Measurements from ENCODE around the gene FIBCD1. TPM values are rescaled to one million over a fixed set of nuclear protein-coding genes. Genes with fewer than 3 reads are reported as not detected.
A peak's percentile ranks its signal among the peaks of the same experiment; 100 is the strongest.
"Not testable (repeated sequence)": the region's sequence is repeated elsewhere in the genome, so short reads cannot be mapped to it uniquely, and the experiment has no call there.

The FIBCD1 gene
- total RNA-seq, 1 donor from 2014 or later: not detected

DNA sequence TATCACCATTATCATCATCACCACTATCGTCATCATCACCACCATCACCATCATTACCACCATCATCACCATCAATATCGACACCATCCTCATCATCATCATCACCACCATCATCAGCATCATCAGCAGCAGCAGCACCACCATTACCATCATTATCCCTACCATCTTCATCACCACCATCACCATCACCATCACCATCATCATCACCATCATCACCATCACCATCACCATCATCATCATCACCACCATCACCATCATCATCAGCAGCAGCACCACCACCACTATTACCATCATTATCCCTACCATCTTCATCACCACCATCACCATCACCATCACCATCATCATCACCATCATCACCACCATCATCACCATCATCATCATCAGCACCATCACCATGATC, 15.9 kb upstream of the FIBCD1 start:
- not testable (repeated sequence) for DNase-seq

DNA sequence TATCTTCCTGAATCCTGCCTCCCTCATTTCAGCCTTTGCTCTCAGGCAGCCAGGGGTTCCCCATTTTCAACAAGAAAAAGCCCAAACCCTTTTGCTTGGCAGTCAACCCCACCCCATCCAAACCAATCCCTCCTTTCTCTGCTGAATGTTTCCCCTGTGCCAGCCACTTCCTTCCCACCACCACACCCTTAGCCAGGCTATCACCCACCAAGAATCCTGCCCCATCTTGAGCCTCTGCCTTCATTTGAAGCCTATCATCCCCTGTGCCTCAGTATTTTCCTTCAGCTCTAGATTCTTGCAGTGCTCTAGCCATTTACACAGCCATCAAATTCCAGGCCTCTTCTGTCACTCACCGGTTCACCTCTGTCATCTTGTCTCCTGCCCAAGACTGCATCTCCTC, 15.3 kb upstream of the FIBCD1 start:
- no peak for DNase-seq

DNA sequence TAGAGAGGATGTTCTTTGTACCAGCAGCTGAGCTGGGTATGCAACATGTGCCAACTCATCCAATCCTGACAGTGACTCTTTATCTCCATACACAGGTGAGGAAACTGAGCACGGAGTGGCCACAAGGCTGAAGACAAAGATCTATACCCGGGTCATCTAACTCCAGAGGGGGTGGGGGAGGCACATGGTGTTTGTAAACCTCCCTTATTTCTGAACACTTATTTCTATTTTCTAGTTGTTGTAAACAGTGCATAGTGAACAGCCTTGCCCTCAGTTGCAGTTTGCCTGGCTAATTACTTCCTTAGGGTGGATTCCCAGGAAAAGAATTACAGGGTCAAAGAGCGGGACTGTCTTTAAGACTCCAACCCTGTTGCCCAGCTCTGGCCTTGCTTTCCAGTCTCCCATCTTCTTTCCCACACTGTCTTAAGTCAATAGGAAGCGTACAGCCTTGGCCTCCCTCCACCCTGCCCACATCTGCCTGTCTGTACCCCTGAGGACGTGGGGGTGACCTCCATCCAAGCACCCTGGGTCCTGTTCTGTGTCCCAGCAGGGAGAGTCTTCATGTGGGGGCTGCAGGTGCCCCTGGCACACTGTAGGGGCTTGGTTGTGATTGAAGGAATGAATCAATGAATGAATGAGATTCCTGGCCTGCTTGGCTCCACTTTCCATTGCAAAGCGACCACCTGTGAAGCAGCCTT, 13.2 kb upstream of the FIBCD1 start:
- DNase-seq: no peak

DNA sequence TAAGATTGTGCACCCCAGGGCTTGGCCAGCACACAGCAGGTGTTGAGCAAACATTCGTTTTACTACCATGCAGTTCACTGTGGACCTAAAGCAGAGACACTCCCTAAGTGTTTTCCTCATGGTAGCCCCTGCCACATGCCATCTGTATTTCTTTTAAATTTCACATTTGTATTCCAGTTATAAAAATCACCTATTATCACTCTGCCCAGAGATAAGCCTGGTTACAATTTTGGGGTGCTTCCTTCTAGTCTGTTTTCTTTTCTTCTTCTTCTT, 10.9 kb upstream of the FIBCD1 start:
- DNase-seq: no peak

DNA sequence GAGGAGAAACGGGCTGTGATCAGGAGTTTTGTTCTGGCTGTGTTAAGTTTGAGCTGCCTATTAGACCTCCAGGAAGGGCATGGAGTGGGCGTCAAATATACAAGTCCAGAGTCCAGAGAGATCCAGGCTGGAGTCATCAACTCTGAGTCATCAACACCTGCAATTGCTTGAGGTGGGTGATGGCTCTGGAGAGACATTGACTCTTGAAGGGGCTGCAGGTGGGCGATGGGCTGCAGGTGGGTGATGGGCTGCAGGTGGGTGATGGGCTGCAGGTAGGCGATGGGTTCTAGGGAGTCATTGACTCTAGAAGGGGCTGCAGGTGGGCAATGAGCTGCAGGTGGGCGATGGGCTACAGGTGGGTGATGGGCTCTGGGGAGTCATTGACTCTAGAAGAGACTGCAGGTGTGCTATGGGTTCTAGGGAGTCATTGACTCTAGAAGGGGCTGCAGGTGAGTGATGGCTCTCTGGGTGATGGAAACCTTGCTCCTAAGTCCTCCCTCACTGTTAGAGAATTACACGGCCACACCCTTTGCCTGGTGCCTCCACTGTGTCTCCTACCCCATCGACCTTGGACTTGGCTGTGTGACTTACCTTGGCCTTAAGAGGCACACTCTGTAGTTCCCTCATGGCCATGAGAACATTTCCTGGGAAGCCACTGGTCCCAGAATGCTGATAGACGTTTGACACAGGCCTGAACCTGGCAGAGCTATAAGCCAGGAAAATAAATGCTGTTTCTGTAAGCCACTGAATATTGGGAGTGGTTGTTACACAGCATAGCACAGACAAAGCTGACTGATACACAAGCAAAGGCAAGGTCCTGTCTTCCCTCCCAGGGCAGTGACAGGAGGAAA, 10.4 kb upstream of the FIBCD1 start:
- no peak for DNase-seq

DNA sequence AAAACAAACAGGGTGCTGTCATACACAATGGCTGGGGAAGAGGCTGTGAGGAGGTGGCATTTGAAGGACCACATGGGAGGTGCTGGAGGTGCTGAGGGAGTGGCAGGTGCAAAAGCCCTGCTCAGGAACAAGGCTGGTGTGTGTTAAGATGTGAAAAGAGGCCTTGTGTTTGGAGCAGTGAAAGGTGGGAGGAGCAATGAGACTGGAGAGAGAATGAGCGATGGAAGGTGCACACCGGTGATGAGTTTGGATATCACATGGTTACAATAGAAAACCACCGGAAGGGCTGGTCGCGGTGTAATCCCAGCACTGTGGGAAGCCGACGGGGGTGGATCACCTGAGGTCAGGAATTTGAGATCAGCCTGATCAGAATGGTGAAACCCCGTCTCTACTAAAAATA, 9.2 kb upstream of the FIBCD1 start:
- no peak for DNase-seq

DNA sequence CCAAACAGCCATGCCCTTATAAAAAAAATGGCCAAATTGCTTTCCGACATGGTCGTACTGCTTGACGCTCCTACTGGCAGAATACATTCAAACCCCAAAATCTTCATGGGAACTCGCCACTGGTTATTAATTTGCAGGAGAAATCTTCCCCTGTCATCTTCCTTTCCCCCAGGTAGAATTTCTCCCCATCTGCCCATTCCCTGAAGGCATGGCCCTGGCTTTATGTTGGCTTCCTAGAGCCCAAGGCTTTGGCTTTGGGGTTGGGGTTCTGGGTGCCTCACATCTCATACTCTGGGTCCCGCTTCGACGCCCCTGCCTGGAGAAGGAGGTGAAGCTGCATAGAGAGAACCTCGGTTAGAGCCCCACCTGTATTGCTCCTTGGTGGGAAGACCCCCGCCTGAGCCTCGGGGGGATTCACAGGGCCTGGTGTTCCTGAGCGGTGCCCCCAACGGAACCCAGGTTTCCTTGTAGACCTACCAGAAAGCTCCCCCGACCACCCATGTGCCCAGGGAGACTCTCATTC, 8.6 kb upstream of the FIBCD1 start:
- no peak for DNase-seq

DNA sequence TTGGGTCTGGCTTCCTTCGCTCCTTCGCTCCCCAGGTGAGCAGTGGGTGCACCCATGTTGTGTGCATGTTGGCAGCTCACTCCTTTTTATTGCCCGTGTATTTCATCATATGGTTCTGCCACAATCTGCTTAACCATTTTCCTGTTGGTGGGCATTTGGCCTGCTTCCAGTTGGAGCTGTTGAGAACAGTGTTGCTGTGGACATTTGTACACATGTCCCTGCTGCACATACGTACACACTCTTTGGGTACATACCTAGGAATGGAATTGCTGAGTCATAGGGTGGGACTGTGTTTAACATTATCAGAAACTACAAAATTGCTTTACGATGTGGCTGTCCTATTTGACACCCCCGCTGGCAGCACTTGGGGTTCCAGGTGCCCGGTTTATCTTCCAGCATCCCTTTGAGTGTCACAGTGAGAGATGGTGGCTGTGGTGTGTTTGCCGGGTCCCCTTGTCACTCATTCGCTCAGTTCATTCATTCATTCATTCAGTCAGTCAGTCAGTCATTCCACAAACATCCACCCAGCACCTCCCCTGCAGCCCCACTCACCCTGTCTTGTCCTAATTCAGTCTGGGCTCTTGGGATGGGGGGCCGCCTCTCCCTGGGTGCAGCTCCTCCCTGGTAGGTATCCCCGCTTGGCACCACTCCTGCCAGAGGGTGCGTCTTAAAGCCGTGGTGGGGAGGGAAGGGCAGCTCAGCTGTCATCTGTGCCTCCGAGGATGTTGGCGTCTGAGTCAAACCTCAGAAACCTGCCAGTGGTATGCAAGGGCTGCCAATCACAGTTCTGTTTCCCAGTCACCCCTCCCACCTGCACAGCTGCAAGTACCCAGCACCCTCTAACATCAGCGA, 7.9 kb upstream of the FIBCD1 start:
- DNase-seq: no peak

DNA sequence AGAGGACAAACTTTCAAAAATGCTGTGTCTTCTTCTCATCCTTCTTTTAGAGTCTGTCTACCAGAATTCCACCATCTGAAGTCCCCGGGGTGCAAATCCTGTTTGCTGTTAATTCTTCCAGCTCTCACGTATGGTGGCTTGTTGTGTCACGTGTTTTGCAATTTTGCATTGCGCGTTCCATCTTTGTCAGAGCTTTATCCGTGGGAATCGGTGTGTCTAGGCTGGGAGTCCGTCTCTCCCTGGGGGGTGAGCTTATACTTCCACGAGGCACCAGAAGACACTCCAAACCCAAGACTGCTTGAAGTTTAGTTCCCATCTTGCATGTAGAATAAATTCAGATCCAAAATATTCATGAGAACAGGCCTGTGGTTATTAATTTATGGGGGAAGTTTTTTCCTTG, 6.1 kb upstream of the FIBCD1 start:
- no peak for DNase-seq

DNA sequence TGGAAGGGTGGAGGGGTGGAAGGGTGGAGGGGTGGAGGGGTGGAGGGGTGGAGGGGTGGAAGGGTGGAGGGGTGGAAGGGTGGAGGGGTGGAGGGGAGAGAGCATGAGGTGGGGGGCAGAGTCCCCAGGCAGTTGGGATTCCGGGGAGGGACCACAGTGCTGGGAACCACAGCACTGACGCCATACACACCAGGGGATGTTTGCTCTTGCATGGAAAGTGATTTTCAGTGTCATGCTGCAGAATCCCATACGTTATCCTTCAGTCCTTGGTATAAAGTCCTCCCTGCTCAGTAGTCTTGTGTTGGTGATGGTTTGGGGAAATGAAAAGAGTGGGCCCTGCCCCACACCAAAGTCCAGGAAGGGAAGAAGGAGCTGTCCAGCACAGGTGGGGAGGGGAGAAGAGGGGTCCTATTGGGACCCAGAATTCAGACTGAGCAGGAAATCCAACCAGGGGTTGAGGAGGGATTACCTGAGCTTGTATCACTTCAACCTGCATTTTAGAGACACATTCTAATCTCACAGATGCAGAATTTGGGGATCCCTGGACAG, 5.5 kb upstream of the FIBCD1 start:
- no peak for DNase-seq

DNA sequence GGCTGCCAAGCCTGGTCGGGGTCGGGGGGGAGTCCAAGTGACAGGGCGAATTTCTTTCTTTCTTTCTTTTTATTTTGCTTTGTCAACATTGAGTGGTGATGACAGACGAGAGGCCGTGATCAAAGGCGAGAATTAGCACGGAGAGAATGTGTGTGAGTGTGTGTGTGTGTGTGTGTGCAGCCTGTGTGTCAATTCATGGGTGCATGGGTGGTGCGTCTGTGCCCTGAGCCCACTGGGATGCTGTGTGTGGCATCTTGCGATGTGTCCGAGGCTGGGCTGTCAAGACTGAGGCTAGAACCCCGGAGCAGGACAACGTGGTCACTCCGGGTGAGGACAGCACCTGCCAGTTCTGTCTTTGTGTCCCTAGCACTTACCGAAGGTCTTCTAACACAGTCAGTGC, 4.7 kb upstream of the FIBCD1 start:
- no peak for DNase-seq

DNA sequence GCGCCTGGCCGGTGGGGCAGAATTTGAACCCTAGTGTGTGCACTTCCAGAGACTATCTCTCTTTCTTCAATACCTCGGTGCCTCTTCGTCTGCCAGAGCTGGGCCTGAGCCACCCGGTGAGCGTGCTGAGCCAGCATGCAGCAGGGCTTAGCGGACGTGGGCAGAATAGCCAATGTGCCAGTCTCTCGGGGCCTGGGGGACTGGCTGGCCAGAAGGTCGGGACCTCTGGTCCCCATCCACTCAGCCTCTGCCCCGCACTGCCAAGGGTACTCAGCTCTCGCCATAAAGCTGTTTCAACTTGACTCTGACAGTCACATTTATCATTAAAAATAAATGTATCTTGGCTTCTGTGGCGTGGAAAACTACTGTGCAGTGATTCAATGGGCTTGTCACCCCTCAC, 4.2 kb upstream of the FIBCD1 start:
- DNase-seq: no peak

DNA sequence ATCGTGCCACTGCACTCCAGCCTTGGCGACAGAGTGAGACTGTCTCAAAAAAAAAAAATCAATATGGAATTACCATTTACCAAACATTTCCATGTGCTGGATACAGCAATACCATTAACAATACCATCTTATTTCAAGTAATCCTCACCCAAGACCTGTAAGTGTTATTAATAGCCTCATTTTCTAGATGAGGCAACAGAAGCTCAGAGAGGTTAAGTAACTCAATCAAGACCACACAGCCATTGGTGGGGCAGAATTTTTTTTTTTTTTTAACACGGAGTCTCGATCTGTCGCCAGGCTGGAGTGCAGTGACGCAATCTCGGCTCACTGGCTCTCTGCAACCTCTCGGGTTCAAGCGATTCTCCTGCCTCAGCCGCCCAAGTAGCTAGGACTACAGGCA, 3.6 kb upstream of the FIBCD1 start:
- DNase-seq: no peak

DNA sequence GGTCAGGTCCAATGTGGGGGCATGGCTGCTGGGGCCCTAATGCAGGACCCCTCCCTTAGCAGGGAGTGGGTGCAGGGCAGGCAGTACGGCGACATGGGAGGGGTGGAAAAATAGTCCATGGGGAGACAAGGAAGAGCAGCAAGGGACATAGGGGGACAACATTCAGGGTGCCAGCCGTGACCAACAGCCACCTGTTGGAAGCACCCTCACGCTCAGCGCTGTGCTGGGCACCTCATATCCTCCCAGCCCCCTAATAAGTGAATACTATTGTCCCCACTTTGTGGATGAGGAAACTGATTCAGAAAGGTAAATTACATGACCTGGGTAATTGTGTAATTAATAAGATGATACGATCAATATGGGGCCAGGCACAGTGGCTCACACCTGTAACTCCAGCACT, 3.0 kb upstream of the FIBCD1 start:
- no peak for DNase-seq

DNA sequence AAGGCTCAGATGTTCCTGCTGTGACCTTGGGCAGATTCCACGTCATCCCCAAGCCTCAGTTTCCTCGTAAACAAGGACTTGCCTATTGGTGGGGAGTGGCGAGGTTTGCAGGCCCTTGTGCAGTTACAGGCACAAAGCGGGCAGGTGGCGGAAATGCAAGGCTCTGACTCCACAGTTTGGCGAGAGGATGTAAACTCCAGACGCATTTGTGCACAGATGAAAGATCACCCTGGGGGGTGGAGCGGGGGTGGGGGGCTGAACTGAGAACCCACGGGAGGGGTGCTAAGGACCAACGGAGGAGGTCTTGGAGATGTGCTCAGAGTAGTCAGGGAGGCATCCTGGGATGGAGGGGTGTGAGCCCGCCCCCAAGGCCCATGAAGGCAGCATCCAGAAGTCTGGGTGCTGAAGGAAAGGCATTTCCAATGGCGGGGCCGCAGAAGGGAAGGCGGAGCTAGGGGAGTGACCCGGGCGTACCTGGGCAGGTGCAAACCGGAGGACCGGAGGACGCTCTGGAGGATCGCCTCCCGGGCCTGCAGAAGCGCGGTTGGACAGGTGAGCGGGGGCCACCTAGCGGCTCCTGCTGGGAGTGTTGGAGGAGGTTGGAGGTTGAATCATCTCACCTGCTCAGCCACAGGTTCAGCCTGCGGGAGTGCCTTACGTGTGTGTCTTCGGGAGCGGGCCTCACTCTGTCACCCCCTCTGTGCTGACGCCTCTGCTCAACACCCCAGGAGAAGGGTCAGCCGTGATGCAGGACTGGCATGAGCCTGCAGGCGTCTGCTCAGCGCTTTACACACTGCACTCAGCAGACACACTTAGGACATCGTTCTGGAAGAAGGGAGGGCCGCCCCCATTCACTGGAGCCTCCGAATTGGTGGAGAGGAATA, 1.9 kb upstream of the FIBCD1 start:
- DNase-seq: peak; percentile 74

DNA sequence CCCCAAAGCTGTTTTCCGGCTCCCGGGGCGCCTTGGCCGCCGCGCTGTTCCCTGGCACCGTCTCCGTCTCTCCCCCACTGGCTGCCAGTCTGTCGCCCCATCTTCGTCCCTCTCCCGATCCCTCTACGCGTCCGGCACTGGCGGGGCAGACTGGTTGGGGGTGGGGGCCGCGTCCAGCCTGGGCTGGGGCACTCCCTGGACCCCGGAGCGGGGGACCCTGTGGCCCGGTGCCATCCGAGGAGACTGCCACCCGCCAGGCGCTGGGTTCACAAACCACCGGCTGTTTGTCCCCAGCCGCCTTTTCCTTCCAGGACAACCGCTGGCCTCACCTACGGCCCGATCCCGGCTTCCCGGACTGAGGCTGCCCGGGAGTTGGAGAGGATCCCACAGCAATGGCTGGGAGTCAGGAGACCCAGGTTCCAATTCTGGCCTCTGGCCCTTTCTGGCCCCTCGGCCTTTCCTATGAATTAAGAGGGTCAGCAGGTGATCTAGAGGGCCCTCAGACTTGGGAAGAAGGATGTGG, 1.0 kb upstream of the FIBCD1 start:
- no peak for DNase-seq

DNA sequence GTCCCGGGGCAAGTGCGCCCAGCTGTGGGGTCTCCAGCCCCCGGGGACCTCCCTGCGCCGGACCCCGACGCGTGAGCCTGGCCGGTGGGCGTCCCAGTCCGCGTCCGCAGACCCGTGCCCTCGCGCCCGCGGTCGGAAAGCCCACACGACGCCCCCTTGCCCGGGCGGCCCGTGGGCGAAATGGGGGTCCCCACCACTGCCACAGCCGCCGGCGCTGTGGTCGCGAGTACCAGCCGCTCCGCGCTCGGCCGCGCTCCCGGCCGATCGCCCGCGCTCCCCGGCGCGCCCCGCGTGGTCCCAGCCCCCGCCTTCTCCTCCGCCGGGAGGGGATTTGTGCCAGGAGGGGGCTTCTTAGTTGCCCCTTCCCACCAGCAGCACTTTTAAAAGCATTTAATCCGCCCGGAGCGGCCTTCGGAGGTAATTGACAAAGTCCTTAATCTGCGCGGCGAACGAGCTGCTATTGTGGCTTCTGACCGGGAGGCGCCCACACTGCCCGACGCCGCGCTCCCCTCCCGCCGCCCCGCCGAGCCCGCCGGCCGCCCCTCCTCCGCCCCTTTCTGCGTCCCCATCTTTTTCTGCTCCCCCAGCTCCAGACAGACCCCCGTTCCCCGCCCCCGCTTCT, 469 bp upstream of the FIBCD1 start:
- DNase-seq: no peak

DNA sequence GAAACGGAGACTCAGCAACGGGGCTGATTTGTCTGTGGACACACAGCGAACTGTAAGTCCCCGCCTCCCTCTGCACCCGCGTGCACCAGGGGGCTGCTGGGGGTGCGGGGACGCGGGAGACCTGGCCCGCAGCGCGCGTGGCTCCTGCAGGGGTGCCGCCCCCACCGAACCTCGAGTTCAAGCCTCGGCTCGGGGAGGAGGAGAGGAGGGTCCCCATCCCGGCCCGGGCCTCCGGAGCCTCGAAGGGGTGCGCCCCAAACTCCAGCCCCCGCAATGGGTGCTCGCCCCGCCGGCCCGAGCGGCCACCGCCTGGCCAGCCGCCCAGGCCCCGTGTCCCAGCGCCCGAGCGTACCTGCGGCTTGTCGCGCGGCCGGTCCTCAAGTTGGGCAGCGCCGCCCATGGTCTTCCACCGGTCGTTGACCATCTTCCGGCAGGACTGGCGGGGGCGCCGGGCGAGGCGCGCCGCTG, 829 bp downstream of the FIBCD1 start:
- no peak for DNase-seq

DNA sequence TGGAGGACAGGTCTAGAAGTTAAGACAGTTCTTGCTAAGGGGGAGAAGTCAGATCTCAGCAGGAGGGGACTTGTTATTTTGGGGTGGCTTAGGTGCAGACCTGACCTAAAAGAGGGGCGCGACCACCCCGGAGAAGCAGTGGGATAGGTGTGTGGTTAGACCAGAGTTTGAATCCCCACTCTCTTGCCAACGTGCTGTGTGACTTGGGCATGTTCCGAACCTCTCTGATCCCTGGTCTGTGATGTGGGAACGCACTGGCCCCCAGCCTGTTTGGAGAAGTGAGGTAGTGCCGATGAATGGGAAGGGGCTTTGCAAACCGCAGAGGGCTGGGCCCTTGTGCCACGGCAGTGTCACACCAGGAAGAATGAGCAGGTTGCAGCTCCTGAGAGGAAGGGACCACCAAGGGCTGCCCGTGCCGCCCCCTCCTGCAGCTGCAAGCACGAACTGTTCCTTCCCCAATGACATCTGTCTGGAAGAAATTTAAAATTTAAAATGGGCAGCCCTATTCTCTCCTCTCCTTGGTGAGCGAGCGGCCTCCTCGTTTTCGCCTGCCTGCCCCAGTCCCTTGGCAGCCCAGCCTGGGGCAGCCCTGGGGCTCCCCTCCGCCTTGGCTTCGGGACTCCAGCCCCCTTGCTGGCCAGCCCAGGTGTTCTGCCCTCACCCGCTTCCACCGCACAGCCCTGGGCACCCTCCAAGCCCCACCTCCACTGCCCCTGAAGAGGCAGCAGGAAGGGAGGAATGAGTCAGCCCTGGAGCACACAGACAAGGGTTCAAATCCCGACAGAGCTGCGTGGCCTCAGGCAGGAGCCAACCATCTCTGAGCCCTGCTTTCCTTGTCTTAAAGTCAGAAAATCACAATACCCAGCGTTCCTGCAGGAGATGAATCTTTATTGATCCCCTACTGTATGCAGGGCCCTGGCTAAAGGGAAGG, 1.6 kb downstream of the FIBCD1 start:
- DNase-seq: no peak

All from tongue (tissue), 2 donors.